Hematopoietic multipotent progenitor cell treated with erythropoietin and hydrocortisone succinate and interleukin-3 and kit ligand, for 4 days (in vitro differentiated cells): ENCODE measurements around the gene FBXL20.
"Not testable (repeated sequence)": the region's sequence is repeated elsewhere in the genome, so short reads cannot be mapped to it uniquely, and the experiment has no call there.

Source experiments
- DNase-seq: peaks from one replicate; pipeline ENCODE4 v3.0.0-alpha.2; 2015

The FBXL20 gene

GRCh38 chr17:39327109-39327508, 74.3 kb downstream of the FBXL20 start:
- DNase-seq, result no peak

- peak; percentile 85 for DNase-seq
These were observed 75.7 kb downstream of the FBXL20 start for GRCh38 chr17:39325528-39326240.

- no peak for DNase-seq
These were observed 82.8 kb downstream of the FBXL20 start for GRCh38 chr17:39318636-39319035.

GRCh38 chr17:39306509-39307212, 94.8 kb downstream of the FBXL20 start:
- DNase-seq, result no peak

DNA sequence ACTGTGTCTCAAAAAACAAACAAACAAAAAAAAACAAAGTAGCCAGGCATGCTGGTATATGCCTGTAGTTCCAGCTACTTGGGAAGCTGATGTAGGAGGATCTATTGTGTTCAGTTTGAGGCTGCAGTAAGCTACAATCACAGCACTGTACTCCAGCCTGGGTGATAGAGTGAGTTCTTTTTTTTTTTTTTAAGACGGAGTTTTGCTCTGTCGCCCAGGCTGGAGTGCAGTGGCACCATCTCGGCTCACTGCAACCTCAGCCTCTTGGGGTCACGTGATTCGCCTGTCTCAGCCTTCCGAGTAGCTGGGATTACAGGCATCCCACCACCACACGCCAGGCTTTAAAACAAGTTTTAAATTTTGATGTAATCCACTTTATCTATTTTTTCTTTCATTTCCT, 95.4 kb downstream of the FBXL20 start:
- no peak for DNase-seq

GRCh38 chr17:39304188-39304587, 97.2 kb downstream of the FBXL20 start:
- no peak for DNase-seq

DNA sequence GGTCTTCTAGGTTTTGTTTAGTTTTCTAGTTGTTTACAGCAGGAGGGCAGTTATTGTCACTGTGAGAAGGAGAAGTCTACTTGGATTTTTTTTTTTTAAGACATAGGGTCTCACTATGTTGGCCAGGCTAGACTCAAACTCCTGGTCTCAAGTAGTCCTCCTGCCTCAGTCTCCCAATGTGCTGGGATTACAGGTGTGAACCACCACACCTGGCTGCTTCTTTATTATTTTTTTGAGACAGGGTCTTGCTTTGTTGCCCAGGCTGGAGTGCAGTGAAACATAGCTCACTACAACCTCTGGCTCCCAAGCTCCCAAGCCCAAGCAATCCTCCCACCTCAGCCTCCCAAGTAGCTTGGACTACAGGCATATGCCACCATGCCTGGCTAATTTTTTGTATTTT, 107.4 kb downstream of the FBXL20 start:
- DNase-seq, result no peak

DNA sequence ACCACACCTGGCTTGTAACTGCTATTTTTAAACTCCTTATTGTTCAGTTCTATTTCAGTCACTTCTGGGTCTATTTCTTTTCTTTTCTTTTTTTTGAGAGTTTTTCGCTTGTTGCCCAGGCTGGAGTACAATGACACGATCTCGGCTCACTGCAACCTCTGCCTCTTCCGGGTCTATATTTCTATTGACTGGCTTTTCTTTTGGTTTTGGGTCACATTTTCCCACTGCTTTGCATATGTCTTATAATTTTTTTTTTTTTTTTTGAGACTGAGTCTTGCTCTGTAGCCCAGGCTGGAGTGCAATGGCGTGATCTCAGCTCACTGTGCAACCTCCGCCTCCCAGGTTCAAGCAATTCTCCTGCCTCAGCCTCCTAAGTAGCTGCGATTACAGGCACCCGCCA, 108.9 kb downstream of the FBXL20 start:
- not testable (repeated sequence) for DNase-seq

GRCh38 chr17:39286513-39286912, 114.9 kb downstream of the FBXL20 start:
- DNase-seq, result not testable (repeated sequence)

DNA sequence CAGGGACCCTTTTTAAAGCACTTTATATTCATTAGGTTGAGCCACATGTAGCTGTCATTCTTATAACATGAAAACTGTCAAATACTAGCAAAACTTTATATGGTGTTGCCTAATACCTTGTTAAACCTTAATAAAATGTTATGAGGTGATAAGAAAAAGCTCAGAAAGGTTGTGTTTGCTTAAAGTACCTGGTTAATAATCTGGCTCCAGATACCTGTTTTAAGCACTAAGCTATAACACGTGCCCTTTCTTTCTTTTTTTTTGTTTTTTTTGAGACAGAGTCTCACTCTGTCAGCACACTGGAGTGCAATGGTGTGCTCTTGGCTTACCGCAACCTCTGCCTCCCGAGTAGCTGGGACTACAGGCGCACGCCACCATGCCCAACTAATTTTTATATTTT, 116.7 kb downstream of the FBXL20 start:
- no peak for DNase-seq

DNA sequence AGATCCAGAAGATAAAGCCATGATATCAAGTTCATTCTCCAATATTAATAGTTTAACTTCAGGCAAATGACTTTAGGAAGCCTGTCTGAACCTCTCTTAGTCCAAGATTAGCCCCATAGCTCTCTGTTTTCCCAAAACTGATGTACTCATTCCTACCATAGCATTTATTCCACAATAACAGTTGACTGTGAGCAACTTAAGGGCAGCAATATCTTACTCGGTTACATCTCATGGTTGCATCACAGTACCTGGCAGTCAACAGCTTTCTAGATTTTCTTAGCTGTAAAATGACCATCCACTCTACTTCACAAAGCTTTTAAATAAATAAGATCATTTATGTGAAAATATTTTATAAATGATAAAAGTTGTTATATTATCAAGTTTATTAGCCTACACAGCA, 117.5 kb downstream of the FBXL20 start:
- DNase-seq, result no peak

- DNase-seq, result no peak
These were observed 118.3 kb downstream of the FBXL20 start for GRCh38 chr17:39283098-39283497.

DNA sequence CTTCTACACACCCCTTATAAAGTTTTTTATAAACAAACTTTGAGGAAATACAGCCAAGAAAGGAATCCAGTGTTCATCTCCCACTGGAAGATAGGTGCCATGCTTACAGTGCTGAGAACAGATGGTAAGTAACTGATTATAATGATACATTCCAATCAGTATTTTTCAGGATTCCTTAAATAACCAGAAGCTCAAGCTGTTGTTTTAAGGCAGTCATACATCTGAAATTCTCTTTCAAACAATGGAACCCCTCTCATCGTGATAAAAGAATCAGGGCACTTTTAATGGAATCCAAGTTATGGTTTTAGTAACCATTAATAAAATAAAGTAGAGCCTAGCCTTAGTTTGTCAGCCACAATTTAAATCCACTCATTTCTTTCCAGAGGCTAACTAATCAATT, 119.6 kb downstream of the FBXL20 start:
- peak; percentile 23 for DNase-seq

DNA sequence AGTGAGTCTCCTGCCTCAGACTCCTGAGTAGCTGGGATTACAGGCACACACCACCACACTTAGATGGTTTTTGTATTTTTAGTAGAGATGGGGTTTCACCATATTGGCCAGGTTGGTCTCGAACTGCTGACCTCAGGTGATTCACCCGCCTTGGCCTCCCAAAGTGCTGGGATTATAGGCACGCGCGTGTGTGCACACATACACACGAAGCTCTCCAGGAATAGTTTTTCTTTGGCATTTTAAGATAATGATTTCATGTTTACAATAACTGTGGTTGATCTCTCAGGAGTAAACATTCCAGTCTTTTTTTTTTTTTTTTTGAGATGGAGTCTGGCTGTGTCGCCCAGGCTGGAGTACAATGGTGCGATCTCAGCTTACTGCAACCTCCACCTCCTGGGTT, 123.2 kb downstream of the FBXL20 start:
- DNase-seq, result not testable (repeated sequence)

GRCh38 chr17:39277110-39277509, 124.3 kb downstream of the FBXL20 start:
- DNase-seq, result no peak

DNA sequence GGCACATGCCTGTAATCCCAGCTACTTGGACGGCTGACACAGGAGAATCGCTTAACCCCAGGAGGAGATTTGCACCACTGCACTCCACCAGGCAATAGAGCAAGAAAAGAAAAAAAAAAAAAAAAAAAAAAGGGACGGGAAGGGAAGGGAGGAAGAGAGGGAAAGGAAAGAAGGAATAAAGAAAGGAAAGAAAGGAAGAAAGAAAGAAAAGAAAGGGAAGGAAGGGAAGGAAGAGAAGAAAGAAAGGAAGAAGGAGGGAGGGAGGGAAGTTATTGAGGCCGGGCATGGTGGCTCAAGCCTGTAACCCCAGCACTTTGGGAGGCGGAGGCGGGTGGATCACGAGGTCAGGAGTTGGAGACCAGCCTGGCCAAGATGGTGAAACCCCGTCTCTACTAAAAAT, 125.3 kb downstream of the FBXL20 start:
- DNase-seq, result no peak

- DNase-seq, result no peak
These were observed 129.9 kb downstream of the FBXL20 start for GRCh38 chr17:39271546-39271945.

DNA sequence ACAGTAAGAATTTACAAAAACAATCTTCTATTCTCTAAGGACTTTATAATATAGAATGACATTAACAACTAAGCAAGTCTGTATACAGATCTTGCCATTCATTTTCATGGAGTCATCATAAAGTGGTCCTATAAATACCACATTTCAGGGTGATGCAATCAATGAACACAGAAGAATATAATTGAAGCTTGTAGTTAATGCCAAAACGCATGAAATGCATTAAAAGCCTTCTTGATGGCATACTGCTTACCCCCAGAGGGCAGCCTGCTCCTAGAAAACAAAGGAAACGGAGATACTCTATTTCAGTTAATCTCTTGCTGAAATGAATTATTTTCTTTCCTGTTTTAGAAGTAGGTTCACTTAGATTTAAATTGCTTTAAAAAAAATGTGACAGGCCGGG, 130.5 kb downstream of the FBXL20 start:
- peak; percentile 85 for DNase-seq

- DNase-seq, result no peak
These were observed 137.3 kb downstream of the FBXL20 start for GRCh38 chr17:39264119-39264518.

- DNase-seq, result peak; percentile 43
These were observed 140.1 kb downstream of the FBXL20 start for GRCh38 chr17:39261286-39261685.

- DNase-seq, result no peak
These were observed 148.5 kb downstream of the FBXL20 start for GRCh38 chr17:39252788-39253460.

GRCh38 chr17:39251997-39252396, 149.4 kb downstream of the FBXL20 start:
- DNase-seq, result no peak

GRCh38 chr17:39250076-39250475, 151.3 kb downstream of the FBXL20 start:
- DNase-seq, result not testable (repeated sequence)

GRCh38 chr17:39246274-39246673, 155.2 kb downstream of the FBXL20 start:
- DNase-seq, result no peak
